Cardiac septum (tissue), 1 donor: ENCODE results near the gene PTPRN2. TPM values are rescaled to one million over a fixed set of nuclear protein-coding genes. Genes with fewer than 3 reads are reported as not detected.
"Not testable (repeated sequence)": the region's sequence is repeated elsewhere in the genome, so short reads cannot be mapped to it uniquely, and the experiment has no call there.

Source experiments
- DNase-seq: peaks from one replicate; pipeline ENCODE4 v3.0.0-alpha.2; 2020; ENCODE audit warnings: low spot score
- intact Hi-C: fragments of 100-400 bp; cut with DNase I; formaldehyde crosslinking; loops from one replicate; pipeline ENCODE4 v1.14.0; 2022
- total RNA-seq: library from RNA; stranded (reverse); fragmentation: NEBNext Ultra II Directional; extraction: Animal tissue kit (Norgen Biotek cat#: 25700); gene quantifications from one replicate; pipeline ENCODE4 v1.2.1, GENCODE V29; 2021
- donor health status: DM: no; HTN: no; CAD: no.

Gene PTPRN2
- total RNA-seq, 1 donor from 2014 or later = 0.92 TPM

DNA sequence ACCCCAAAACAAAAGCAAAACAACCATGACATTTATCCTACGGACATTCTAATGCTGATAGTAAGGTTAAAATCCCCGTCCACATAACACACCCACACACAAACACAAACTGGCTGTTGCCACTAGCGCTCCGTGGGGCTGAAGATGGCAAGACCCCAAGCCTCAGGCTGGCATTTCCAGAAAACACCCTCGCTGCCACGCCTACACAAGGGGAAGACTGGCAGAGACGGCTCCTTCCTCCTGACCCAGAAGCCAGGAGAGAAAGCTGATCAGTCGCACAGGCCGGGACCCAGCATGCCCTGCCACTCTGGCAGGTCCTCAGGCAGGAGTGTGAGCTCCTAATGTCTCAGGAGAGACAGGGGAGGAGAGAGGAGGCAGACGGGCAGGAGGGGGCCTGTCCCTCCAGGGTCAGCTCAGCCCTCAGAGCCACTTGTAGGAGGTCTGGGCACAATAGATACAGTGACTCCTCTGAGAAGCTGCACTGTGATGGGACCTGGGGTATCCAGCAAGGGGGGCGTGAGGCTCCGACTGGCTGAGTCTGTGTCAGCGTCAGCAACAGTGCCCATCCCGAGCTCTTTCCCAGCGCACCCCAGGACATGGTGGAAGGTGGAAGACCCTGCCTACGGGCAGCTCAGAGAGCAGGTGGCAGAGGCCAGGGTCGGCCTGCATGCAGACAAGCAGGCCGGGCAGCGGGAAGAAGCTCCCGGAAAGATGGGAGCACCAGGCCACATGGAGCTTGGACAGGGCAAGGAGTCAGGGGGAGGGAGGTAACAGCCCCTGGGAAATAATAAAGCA, 326.9 kb downstream of the PTPRN2 start:
- DNase-seq = no peak
- intact Hi-C loops = no loop called here

DNA sequence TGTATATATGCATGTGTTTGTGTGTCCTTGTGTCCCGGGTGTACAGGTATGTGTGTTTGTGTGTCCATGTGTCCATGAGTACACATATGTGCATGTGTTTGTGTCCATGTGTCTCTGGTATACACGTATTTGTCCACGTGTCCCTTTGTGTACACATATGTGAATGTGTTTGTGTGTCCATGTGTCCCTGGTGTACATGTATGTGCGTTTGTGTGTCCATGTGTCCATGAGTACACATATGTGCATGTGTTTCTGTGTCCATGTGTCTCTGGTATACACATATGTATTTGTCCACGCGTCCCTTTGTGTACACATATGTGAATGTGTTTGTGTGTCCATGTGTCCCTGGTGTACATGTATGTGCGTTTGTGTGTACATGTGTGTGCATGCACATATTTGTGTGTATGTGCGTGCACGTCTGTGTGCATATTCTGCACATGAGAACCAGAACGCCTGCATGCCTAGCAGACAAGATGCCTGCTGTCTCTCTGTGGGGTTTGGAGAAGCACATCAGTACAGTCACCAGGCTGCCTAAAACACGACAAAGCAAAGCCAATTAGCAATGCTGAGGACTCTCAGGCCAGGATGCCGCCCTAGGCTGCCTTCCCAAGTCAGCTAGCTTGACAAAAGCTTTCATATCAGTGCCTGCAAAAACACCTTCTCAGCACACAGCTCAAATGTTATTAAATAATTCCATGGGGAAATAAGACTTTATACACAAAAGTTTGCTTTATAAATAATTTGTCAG, 327.8 kb downstream of the PTPRN2 start:
- DNase-seq = no peak
- intact Hi-C loops = no loop called here

DNA sequence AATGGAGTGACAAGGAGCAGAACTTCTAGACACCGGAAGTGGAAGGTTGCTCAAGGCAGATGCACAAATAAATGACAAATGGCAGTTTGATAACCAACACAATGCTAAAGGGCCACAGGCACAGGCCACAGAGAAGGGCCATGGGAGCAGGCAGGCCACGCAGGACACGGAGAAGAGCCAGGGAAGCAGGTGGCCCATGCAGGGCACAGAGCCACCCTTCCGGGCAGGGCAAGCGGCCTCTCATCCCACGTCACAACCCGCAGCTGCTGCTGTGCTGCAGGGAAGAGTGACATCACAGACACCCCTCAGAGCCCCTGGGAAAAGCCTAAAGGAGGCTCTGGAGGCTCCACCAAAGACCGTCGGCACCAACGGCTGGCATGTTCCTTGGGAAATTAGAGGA, 328.5 kb downstream of the PTPRN2 start:
- no peak for DNase-seq

DNA sequence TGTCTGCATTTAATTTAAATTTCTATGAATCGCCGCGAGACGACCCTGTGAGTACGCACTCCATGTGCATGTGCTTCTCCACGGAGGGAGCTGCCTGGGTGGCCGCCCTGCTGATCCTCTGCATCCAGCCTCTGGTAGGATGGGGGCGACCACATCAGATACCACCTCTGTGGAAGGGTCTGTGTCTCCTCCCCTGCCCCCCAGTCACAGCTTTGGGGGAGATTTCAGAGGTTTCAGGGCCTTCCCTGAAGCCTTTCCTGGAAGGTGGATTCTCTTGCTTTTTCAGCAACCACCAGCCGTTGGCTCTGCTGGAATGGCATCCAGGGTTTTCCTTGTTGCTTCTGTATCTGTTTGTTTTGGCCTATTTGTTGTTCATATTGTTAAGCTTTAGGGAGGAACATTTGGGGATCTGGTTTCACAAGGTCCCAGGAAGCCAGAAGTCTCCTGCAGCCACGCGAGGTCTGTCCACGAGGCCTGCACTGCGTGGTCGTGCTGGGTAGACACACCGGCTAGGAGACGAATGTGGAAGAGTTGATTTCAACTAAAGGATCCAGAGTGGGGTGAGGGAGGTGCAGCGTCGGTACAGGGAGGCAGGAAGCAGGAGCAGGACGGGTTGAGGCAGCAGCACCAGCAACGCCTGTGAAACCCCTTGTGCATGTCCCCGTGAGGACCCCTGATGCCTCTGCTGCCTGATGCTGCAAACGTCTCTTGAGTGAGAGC, 329.1 kb downstream of the PTPRN2 start:
- no peak for DNase-seq
- intact Hi-C loops = no loop called here

More for the DNA sequence above, 328.5 kb downstream of the PTPRN2 start:
- intact Hi-C loops = no loop called here

DNA sequence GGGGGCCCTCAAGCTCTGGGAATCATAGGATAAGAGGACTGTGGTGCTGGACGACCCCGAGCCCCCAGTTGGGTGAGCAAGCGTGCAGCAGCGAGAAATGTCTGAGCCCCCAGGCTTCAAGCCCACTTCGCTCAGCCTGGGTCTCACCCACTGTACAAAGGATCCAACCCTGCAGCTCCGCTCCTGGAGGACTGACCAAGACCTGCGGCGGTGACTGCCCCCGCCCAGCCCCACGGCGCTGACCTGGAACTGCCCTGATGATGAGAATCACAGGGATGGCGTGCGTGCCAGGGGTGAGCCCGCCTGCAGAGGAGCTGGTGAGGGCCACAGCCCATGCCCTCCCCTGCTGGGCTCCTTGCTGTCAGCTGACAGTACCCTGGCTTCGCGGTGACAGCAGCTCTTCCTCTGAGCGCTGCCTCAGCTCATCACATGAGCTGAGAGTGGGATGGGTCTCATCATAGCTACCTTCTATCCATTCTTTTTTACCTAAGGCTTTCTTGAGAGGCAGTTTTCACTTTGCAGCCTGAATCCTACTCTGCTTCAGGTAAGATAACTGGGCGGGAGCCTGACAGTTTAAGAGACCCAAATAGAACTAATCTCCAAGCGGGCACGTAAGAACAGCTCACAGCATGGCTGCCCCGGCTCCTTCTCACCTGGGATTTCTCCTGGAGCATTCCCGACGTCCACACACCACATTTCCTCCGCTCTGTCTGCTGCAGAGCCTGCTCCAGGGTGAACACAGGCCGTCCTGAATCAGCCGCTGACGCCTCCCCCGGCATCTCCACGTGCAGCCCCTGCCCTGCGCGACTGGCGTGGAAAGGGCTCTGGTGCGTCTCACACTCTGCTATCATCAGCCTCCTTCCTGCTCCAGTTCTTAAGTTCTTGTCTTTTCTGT, 329.9 kb downstream of the PTPRN2 start:
- intact Hi-C loops = no loop called here
- no peak for DNase-seq

DNA sequence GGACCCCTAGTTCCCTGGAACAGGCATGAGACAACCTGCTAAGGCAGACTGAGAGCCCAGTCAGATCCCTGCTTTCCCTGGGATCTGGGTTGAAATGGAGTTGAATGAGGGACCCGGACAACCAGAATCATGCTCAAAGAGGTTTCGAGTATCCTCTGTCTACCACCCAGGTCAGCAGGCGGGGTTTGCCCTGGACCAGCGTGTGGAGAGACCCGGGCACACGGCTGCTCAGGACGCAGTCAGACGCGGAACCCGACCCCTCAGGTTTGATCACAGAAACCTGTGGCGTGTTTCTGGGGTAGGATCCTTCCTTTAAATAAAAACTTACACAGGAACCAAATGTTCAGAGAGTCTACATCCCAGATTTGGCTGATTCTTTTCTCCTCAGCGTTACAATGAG, 330.6 kb downstream of the PTPRN2 start:
- DNase-seq = peak; percentile 36
- intact Hi-C loops = no loop called here

DNA sequence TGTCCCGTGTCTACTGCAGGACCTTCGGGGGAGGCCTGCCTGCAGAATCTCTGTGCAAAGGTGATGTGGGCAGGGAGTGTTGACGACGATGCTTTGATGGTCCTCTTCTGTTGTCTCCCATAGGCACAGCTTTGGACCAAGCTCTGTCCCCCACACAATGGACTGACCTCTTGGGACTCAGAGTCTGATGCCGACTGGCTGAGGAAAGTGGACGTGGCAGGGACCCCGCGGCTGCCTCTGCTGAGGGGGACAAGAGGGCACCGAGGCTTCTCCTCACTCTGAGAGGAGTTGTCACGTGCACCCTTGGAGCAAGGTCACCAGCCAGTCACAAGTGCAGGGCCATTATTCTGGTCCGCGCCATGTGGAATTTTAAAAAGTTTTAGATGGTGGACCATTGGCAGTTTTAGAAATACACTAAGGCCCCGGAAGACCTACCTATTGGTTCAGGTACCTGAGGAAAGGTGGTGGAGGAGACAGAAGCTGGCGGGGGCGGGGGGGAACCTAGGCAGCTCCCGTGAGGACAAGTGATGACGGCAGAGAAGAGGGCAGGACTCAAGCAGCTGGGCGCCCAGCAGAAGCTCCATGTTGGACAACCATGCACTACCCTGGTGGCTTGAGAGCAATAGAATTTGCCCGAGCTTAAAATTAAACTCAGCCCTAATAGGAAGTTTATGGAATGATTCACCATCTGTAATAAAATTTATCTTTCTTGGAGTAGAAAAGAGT, 331.4 kb downstream of the PTPRN2 start:
- peak; percentile 57 for DNase-seq

DNA sequence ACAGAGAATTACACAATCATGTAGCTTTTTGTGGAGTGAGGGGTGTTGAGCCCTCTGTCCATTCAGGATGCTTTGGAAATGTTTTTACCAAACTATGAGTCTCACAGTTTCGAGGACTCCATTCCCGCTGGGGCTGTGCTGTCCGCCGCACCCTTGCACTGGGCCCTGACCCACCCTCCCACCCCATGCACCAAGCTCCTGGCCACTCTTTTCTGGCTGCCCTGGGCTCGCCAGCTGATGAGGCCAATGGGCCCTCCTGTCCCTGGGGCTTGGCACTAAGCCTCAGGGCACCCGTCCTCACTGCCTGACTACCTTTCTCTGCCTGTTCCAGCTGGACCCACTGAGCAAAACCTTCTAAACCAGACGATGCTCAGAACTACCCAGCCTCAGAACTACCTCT, 332.1 kb downstream of the PTPRN2 start:
- intact Hi-C loops = no loop called here
- peak; percentile 47 for DNase-seq

More for the DNA sequence above, 331.4 kb downstream of the PTPRN2 start:
- intact Hi-C loops = no loop called here

DNA sequence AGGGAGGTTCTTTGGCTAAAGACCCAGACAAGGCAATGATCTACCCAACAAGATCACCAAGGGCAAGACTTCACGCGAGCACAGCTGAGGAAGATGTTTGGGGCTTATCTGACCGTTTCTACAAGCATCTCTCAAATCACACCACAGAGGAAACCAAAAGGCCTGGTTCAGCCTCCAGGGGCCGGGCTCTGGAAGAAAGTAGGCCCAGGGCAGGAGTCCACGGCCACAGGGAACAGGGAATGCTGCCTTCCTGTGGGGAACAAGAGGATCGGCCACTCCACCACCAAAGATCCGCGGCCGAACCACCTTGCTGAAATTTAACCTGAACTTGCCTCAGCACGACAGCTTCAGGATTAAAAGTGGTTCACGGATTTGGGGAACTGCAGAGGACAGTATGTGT, 332.5 kb downstream of the PTPRN2 start:
- intact Hi-C loops = no loop called here
- DNase-seq = peak; percentile 57

DNA sequence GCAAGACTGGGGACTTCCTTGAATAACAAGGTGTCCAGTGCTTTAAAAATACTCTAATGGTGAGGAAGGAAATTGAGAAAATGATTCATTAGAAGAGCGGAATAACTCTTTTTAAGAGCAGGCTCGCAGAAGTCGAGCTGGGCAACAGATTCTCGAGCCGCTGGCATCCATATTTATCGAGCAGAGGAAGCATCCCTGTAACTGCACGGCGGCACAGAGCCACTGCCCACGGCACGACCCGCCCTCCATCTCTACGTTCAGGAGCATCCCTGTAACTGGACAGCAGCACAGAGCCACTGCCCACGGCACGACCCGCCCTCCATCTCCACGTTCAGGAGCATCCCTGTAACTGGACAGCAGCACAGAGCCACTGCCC, 334.0 kb downstream of the PTPRN2 start:
- DNase-seq, intact Hi-C loops: not testable (repeated sequence)

DNA sequence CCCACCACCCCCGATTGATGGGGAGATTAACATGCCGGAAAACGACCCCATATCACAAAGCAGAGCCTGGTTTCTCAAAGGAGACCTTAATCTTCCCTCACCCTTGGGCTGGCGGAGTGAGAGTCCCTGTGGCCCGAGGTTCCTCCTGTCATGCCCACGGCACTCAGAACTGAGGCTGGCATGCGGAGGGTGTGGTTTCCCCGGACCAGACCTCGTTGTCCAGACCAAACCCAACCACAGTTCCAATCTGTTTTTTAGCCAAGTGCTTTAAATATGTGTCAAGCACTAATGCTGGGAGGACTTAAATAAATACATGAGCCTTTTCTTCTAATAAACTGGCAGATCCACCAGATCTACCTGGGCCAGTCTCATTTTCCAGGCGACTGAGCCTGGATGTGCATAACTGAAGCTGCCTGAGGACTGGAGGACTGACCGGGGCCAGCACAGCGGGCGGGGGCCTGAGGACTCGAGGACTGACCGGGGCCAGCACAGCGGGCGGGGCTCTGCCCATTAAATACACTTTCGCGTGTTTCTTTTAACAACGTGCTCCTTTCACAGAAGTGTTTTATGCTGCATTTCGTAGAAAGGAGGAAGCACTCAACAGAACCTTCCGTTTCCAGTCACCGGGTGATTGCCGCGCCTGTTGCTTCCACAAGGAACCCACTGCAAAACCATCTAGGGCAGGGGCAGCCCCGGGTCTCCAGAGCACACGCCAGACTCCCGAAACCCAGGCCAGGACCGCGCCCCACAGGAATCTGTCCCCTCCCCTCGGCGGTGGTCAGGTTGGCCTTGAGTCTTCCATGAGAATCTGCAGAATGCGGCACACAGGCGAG, 334.6 kb downstream of the PTPRN2 start:
- DNase-seq = peak; percentile 61
- intact Hi-C loops = no loop called here

DNA sequence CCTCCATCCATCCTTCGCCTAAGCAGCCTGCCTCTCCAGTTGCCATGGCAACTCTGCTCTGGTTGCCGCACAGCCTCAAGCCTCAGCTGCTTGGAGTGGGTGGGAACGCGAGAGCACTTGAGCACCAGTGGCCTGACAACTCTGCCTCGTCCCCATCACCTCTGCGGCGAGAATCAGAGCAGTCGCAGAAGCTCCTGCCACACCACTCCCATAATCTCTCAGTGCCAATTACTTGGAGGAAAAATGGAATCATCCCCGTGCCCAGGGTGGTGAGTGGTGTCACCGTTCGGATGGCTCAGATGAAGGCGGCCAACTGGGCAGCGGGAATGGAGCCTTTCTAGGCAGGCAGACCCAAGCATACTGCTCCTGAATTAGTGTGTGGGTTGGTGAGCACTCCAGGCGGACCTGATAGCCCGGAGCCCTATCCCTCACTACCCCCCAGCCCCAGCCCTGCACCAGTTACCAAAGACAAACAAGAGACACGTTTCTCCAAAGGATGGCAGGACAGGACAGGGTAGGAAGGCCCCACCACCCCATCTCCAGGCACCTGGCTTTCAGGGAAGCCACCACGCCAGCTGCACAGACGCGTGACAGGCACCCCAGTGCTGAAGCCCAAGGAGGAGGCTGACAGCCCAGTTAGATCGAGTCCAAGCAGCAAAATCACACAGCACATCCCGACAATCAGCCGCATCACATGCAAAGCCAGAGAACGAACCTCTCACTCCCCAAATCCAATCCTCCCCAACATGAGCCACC, 335.4 kb downstream of the PTPRN2 start:
- DNase-seq = peak; percentile 68
- intact Hi-C loops = no loop called here

DNA sequence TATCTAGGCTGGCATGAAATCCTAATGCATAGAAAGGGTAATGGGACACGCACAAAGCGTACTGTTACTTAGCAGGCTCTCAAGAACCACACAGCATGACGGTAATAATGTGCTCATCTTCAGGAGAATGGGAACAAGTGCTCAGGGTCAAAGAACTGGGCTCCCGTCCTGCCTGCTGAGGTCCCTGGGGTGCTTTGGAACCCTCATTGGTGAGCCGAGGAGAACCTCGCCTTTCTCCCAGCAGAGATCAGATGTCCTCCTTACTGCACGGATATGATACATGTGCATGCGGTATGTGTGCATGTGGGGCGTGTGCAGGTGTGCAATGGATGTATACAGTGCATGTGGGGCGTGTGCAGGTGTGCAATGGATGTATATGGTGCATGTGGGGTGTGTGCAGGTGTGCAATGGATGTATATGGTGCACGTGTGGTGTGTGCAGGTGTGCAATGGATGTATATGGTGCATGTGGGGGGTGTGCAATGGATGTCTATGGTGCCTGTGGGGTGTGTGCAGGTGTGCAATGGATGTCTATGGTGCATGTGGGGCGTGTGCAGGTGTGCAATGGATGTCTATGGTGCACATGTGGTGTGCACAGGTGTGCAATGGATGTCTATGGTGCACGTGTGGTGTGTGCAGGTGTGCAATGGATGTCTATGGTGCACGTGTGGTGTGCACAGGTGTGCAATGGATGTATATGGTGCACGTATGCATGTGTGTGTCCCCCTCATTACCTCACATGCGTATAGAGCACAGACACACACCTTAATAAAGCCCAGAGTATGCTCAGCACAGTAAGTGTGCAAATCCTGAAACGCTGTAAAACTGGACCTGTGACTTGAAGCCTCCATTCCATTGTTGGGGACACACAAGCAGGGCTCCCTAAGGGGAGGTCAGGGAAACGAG, 336.3 kb downstream of the PTPRN2 start:
- DNase-seq = peak; percentile 65
- intact Hi-C loops = no loop called here

DNA sequence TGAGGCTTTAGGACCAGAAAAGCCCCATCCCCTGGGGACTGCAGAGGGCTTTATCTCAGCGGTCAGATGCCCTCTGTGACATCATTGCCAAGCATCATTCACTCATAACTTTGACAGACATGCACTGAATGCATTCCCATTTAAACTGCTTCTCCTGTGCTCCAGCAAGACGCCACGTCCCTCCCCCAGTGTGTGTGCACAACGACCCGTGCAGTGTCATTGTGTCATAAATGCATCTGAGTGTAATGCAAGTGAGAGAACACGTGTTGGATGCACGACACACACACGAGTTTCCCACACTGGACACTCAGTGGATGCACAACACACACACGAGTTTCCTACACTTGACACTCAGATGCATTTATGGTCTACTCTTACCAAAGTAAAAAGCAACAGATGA, 337.9 kb downstream of the PTPRN2 start:
- intact Hi-C loops = no loop called here
- DNase-seq = peak; percentile 38

DNA sequence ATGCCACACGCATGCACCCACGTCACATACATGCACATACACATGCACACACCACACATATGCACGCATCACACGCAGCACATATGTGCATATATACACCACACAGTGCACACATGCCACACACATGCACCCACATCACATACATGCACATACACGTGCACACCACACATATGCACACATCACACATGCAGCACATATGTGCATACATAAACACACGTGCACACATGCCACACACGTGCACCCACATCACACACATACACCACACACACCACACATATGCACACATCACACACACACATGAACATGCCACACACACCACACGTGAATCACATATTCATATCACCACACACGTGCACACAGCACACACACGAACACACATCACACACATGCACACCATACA, 338.8 kb downstream of the PTPRN2 start:
- intact Hi-C loops = no loop called here
- peak; percentile 20 for DNase-seq

DNA sequence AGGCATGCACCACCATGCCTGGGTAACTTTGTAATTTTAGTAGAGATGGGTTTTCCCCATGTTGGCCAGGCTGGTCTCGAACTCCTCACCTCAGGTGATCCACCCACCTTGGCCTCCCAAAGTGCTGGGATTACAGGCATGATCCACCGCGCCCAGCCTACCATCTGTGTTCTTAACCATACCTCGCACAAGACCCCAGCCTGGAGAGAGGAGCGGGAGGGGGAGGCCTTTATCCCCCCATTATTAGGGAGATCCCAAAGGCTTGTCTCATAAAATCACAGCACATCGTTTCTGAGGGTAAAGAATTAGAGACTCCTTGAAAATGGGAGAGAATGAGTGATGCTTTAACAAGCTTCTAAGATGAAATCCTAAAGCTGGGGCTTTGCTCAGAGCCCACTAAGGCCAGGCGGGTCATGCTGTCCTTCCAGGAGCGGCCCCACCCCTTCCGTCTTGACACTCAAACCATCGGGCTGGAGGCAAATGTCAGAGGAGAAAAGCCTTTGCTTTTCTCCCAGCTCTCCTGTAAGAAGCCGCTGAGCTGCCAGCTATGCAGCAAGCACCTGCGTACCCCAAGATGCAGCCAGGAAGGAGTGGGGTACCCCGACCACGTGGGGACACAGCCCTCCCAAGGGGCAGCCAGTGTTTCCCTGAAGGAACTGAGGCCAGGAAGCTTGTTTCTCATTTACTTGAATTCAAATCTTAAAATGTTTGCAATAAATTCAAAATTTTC, 339.7 kb downstream of the PTPRN2 start:
- intact Hi-C loops = no loop called here
- peak; percentile 62 for DNase-seq
